Activated T-helper 1 cell treated with anti-CD3 and anti-CD28 coated beads, Interleukin-2, amount 50 U/mL, for 16 hours (primary cell): Measurements from ENCODE around the gene ATP1B3.
"Not testable (repeated sequence)": the region's sequence is repeated elsewhere in the genome, so short reads cannot be mapped to it uniquely, and the experiment has no call there.

ENCODE experiments used
- DNase-seq, 2 donors: peaks; one replicate each; pipeline ENCODE4 v3.0.0-alpha.2; 2020; ENCODE audit warnings: low read depth in 1 of 2, low spot score in 1 of 2

Gene ATP1B3

GRCh38 chr3:141901914-141902313 lies 25.5 kb downstream of the ATP1B3 start:
- no peak for DNase-seq

- DNase-seq = no peak
Observed at GRCh38 chr3:141904203-141904602, 27.8 kb downstream of the ATP1B3 start.

GRCh38 chr3:141905129-141905528 lies 28.7 kb downstream of the ATP1B3 start:
- no peak for DNase-seq

GRCh38 chr3:141909408-141909807 lies 33.0 kb downstream of the ATP1B3 start:
- DNase-seq = no peak

- not testable (repeated sequence) for DNase-seq
Observed at GRCh38 chr3:141909986-141910385, 33.5 kb downstream of the ATP1B3 start.

- peak in 1 of 2 donors; percentile 15 for DNase-seq
Observed at GRCh38 chr3:141913150-141913811, 36.8 kb downstream of the ATP1B3 start.

- DNase-seq = no peak
Observed at GRCh38 chr3:141914311-141914710, 37.9 kb downstream of the ATP1B3 start.

- no peak for DNase-seq
Observed at GRCh38 chr3:141915016-141915415, 38.6 kb downstream of the ATP1B3 start.

GRCh38 chr3:141915766-141916165 lies 39.3 kb downstream of the ATP1B3 start:
- DNase-seq = no peak

GRCh38 chr3:141920701-141921100 lies 44.3 kb downstream of the ATP1B3 start:
- DNase-seq = no peak

GRCh38 chr3:141921316-141921715 lies 44.9 kb downstream of the ATP1B3 start:
- no peak for DNase-seq

- not testable (repeated sequence) for DNase-seq
Observed at GRCh38 chr3:141925677-141926076, 49.2 kb downstream of the ATP1B3 start.

- DNase-seq = no peak
Observed at GRCh38 chr3:141926929-141927328, 50.5 kb downstream of the ATP1B3 start.

- no peak for DNase-seq
Observed at GRCh38 chr3:141928631-141929270, 52.3 kb downstream of the ATP1B3 start.

GRCh38 chr3:141929341-141929995 lies 53.0 kb downstream of the ATP1B3 start:
- DNase-seq = no peak

- no peak for DNase-seq
Observed at GRCh38 chr3:141930801-141931200, 54.4 kb downstream of the ATP1B3 start.

GRCh38 chr3:141933421-141934300 lies 57.2 kb downstream of the ATP1B3 start:
- no peak for DNase-seq

- no peak for DNase-seq
Observed at GRCh38 chr3:141934354-141934753, 57.9 kb downstream of the ATP1B3 start.

- no peak for DNase-seq
Observed at GRCh38 chr3:141938011-141938500, 61.6 kb downstream of the ATP1B3 start.

- no peak for DNase-seq
Observed at GRCh38 chr3:141939759-141940158, 63.3 kb downstream of the ATP1B3 start.

- no peak for DNase-seq
Observed at GRCh38 chr3:141940194-141940776, 63.8 kb downstream of the ATP1B3 start.
